GM12875 (cell line): ENCODE measurements around the gene SKAP2.

Experiments used
- H3K4me3 ChIP-seq: one replicate; pipeline ENCODE4 v1.5.1; 2011; ENCODE audit warnings: low read depth, low read length, control low read depth
- CTCF ChIP-seq: IDR thresholded peaks from 2 replicates; pipeline ENCODE4 v1.5.1; 2011; ENCODE audit warnings: low read depth, mild to moderate bottlenecking, control low read depth, inconsistent platforms, low read length, moderate library complexity, borderline replicate concordance; ENCODE audit not compliant: insufficient read depth

Gene SKAP2

GRCh38 chr7:26670290-26670689 lies 194.1 kb downstream of the SKAP2 start:
- no peak overlapping the region for H3K4me3 ChIP-seq
- no peak for TF ChIP-seq CTCF

GRCh38 chr7:26668821-26669220 lies 195.6 kb downstream of the SKAP2 start:
- no peak overlapping the region for H3K4me3 ChIP-seq
- no peak for TF ChIP-seq CTCF

- H3K4me3 ChIP-seq, result no peak overlapping the region
- TF ChIP-seq CTCF, result peak; percentile 72
Measured at GRCh38 chr7:26667514-26668133, 196.8 kb downstream of the SKAP2 start.

GRCh38 chr7:26664735-26665416 lies 199.5 kb downstream of the SKAP2 start:
- no peak overlapping the region for H3K4me3 ChIP-seq
- TF ChIP-seq CTCF, result no peak

GRCh38 chr7:26664274-26664673 lies 200.1 kb downstream of the SKAP2 start:
- H3K4me3 ChIP-seq, result no peak overlapping the region
- no peak for TF ChIP-seq CTCF

GRCh38 chr7:26663874-26664273 lies 200.5 kb downstream of the SKAP2 start:
- TF ChIP-seq CTCF, result no peak
- no peak overlapping the region for H3K4me3 ChIP-seq

- no peak for TF ChIP-seq CTCF
- H3K4me3 ChIP-seq, result no peak overlapping the region
Measured at GRCh38 chr7:26662646-26663045, 201.7 kb downstream of the SKAP2 start.
